GM18520 (cell line): ENCODE measurements around the gene PLPP6.
A peak's percentile ranks its signal among the peaks of the same experiment; 100 is the strongest.

Source experiments
- ATAC-seq: cut with Tn5 transposase; IDR thresholded peaks from one replicate; pipeline ENCODE4 v1.9.1; 2021; ENCODE audit not compliant: unreplicated experiment

PLPP6 gene

GRCh38 chr9:4661611-4662010 is 483 bp upstream of the PLPP6 start:
- no peak for ATAC-seq

- ATAC-seq = no peak
Observed at GRCh38 chr9:4662989-4663792, 1.1 kb downstream of the PLPP6 start.

- ATAC-seq = no peak
Observed at GRCh38 chr9:4663956-4664355, 1.9 kb downstream of the PLPP6 start.

- ATAC-seq = no peak
Observed at GRCh38 chr9:4665357-4665756, 3.3 kb downstream of the PLPP6 start.

GRCh38 chr9:4666042-4666699 is 4.1 kb downstream of the PLPP6 start, which contains the start of gene SPATA6L:
Gene SPATA6L (minus strand): TSS chr9:4666480. CDS start chr9:4666250, 230 bp downstream.
- ATAC-seq = no peak

GRCh38 chr9:4667681-4668080 is 5.6 kb downstream of the PLPP6 start:
- no peak for ATAC-seq

- ATAC-seq = no peak
Observed at GRCh38 chr9:4668604-4669003, 6.5 kb downstream of the PLPP6 start.

- no peak for ATAC-seq
Observed at GRCh38 chr9:4669890-4670289, 7.8 kb downstream of the PLPP6 start.

- no peak for ATAC-seq
Observed at GRCh38 chr9:4670591-4670990, 8.5 kb downstream of the PLPP6 start.

GRCh38 chr9:4671737-4672136 is 9.6 kb downstream of the PLPP6 start:
- ATAC-seq = no peak

GRCh38 chr9:4674783-4675182 is 12.7 kb downstream of the PLPP6 start:
- no peak for ATAC-seq

- ATAC-seq = no peak
Observed at GRCh38 chr9:4677392-4677791, 15.3 kb downstream of the PLPP6 start.

- ATAC-seq = no peak
Observed at GRCh38 chr9:4678679-4679267, 16.7 kb downstream of the PLPP6 start.

GRCh38 chr9:4679268-4680172 is 17.4 kb downstream of the PLPP6 start, which contains the start of gene CDC37L1:
Gene CDC37L1 (plus strand): TSS chr9:4679569. CDS start chr9:4679768, 199 bp downstream.
- ATAC-seq = peak; percentile 89

- no peak for ATAC-seq
Observed at GRCh38 chr9:4680173-4680525, 18.1 kb downstream of the PLPP6 start.

GRCh38 chr9:4680750-4681149 is 18.7 kb downstream of the PLPP6 start:
- ATAC-seq = no peak

GRCh38 chr9:4684820-4685219 is 22.7 kb downstream of the PLPP6 start:
- no peak for ATAC-seq

- ATAC-seq = no peak
Observed at GRCh38 chr9:4686112-4686511, 24.0 kb downstream of the PLPP6 start.

- no peak for ATAC-seq
Observed at GRCh38 chr9:4686584-4686983, 24.5 kb downstream of the PLPP6 start.

- ATAC-seq = no peak
Observed at GRCh38 chr9:4689021-4689420, 26.9 kb downstream of the PLPP6 start.

GRCh38 chr9:4689687-4690104 is 27.6 kb downstream of the PLPP6 start:
- peak; percentile 58 for ATAC-seq
